ENCODE measurements around the gene AP2A2.

DNA sequence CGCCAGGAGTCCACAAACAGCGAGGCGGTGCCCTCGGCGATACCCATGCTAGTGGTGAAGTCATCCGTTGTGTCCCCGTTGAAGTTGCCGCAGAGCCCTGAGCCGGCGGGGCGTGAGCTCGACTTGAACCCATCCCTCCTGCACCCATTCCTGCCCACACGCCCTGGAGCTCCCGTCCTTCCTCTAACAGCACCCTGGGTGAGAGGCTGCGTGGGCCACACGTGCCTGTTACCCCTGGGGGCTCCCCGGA lies 102.5 kb downstream of the AP2A2 start:
- TF ChIP-seq, protein P1, sequence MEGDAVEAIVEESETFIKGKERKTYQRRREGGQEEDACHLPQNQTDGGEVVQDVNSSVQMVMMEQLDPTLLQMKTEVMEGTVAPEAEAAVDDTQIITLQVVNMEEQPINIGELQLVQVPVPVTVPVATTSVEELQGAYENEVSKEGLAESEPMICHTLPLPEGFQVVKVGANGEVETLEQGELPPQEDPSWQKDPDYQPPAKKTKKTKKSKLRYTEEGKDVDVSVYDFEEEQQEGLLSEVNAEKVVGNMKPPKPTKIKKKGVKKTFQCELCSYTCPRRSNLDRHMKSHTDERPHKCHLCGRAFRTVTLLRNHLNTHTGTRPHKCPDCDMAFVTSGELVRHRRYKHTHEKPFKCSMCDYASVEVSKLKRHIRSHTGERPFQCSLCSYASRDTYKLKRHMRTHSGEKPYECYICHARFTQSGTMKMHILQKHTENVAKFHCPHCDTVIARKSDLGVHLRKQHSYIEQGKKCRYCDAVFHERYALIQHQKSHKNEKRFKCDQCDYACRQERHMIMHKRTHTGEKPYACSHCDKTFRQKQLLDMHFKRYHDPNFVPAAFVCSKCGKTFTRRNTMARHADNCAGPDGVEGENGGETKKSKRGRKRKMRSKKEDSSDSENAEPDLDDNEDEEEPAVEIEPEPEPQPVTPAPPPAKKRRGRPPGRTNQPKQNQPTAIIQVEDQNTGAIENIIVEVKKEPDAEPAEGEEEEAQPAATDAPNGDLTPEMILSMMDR (IDR thresholded peaks at IDR 0.05), result no peak
- no peak for TF ChIP-seq POLR2A (IDR thresholded peaks at IDR 0.05; ENCODE audit: low read depth)
- no peak for TF ChIP-seq POLR2AphosphoS5 (IDR thresholded peaks at IDR 0.05)
- TF ChIP-seq EP300 (IDR thresholded peaks at IDR 0.05), result no peak
